IPS-11a (cell line): ENCODE measurements around the gene KCNE3.

Source experiments
- H3K4me3 ChIP-seq: one replicate; pipeline ENCODE4 v1.5.1; 2013; ENCODE audit warnings: low read depth, low read length, control low read depth

The KCNE3 gene

DNA sequence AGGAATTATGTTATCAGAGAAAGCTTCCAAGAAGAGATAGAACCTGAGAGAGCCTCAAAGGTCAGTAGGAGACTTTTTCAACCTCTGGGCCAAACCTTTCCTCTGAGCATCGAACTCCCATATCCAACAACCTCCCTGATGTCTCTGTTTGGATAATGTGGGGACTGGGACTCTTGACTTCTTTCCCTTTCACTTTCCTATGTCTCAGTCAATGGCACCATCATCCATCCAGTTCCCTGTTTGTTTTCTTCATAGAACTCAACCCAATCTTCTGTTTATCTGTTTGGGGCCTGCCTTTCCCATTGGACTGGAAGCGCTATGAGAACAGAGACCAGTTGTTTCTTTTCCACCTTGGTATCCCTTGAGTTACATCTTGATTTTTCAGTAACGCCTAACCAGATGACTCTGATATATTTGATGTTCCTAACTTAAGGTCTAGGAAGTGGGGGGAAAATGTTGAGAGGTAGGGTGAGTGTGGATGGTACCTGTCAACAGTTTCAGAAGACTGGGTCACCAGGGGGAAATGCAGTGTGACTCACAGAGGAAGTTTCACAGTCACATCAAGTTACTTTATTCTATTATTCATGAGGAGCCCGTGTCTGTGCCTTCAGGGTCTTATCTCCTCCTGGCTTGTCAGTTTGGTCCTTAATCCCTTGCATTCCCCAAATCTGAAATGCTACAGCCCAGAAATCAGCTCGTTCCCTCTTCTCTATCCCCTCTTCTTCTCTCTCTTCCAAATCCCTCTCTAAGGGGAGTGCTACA is 4.5 kb upstream of the KCNE3 start:
- H3K4me3 ChIP-seq: no peak overlapping the region

DNA sequence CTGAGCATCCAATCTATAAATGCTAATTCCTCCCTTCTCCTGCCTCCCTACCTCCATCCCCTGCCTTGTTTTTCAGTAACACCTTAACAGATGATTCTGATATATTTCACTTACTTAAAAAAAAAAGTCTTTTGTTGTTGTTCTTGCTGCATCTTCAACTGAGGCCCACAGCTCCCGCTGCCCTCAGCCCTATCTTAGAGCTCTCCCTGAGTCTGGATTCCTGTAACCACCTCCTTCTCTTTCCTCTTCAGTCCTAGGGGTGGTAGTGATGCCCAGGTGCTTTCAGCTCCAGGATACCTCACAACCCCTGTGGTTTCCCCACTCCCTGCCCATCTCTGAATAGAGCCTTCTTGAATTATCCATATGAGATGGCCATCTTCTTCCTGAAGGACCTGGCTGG is 3.7 kb upstream of the KCNE3 start:
- no peak overlapping the region for H3K4me3 ChIP-seq

DNA sequence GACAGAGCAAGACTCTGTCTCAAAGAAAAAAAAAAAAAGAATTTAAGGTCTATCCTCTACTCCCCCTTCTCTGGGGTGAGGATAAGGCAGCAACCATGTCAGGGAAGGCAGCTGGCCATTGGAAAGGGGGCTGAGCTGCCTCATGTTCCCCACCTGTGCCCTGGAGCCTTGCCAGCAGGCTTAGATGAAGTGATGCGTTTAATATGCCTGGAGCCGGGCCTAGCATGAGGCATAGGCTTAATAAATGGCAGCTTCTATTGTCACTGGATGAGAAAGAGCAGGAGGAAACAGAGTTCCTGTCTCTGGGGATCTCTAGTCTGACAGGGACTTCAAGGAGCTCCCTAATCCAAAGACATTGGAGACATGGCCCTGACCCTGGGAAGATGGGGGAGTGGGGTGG is 3.2 kb upstream of the KCNE3 start:
- no peak overlapping the region for H3K4me3 ChIP-seq

DNA sequence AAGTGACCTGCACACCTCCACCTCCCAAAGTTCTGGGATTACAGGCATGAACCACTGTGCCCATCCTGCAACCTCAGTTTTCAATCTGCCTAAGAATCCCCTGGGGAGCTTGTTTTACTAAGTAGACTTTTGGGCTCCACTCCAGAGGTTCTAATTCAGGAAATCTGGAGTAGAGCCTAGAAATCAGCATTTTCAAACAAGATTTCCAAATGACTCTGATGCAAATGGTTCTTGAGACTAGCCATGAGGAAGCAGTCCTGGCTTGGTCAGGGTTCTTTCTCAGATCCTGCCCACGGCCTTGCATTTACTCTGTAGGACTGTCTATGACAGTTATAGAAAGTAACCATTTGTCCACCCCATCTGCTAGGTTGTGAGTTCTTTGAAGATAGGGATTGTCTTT is 1.6 kb upstream of the KCNE3 start:
- no peak overlapping the region for H3K4me3 ChIP-seq

DNA sequence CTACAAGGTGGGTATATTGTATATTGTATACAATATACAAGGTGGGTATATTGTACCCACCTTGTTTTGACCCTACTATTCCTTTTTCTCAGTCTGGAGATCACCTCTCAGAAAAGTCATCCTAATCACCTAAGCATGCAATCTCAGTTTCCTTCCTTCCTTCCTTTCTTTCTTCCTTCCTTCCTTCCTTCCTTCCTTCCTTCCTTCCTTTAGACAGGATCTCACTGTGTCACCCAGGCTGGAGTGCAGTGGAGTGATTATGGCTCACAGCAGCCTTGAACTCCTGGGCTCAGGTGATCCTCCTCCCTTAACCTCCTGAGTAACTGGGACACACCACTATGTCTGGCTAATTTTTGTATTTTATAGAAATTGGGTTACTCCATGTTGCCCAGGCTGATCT is 1.2 kb upstream of the KCNE3 start:
- no peak overlapping the region for H3K4me3 ChIP-seq

DNA sequence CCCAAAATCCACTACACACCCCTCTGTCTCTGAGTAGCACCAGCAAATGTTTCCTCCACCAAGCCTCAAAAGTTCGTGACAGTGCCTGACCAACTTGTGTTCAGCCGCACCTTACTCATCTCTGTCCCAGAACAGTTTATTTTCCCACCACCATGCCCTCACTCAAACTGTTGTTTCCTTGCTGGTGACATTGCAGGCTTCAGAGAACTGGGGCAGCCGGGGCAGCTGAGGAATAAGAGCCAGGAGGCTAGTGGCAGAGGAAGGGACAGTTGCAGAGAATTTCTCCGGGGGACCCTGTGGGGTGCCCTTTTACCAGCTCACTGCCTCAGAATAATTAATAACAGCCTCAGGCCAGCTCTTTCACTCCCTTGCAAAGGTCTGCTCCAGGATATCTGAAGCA is 709 bp upstream of the KCNE3 start:
- no peak overlapping the region for H3K4me3 ChIP-seq

DNA sequence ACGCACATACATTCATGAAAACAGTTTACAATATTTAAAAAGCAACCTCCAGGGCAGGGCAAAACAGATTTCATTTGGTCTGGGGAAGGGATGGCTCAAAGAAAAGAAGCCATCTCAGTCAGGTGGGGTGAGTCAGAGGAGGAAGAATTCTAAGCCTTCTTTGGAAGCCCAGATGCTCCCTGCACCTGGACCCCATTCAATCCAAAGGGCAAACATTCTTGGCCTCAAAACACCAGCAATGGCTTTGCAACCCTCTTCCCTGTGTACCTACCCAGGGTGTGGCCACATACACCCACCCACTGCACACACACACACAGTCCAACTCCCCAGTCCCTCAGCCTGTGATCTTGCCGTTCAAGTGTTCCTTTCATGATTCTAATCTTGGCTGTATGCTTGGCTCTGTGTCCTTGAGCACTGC is 2.0 kb downstream of the KCNE3 start:
- H3K4me3 ChIP-seq: no peak overlapping the region

DNA sequence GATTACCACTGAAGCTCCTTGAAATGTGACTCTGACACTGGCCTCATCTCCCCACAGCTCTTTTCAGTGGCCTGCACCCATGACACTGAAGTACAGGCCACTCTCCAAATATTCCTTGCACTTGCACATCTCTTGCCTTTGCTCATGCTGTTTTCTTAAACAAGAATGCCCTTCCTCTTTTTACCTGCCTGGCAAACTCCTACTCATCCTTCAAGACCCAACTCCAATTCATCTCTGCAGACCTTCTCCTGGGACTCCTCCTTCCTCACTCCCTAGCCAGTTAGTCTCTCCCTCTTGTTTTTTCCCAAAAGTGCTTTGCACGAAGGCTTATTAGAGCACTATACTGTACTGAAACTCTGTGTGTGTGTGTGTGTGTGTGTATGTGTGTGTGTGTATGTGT is 2.6 kb downstream of the KCNE3 start:
- no peak overlapping the region for H3K4me3 ChIP-seq

DNA sequence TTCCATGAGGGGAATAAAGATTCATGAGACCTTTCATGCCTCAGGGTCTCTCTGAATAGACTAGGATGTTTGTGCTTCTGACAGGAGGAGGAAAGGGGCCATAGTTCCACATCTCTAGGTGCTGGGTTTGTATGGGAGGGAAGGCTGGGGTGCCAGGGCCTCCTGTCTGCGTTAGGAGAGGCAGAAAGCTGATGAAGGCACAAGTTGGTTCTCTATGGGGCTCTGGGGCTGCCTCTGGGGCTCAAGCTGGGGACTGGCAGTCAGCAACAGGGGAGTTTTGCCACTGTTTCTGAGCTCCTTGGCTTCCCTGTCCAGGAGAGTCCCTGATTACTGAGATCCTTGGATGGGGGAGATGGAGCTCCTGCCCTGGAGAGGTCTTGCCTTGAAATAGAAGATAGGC is 4.1 kb downstream of the KCNE3 start:
- H3K4me3 ChIP-seq: no peak overlapping the region

DNA sequence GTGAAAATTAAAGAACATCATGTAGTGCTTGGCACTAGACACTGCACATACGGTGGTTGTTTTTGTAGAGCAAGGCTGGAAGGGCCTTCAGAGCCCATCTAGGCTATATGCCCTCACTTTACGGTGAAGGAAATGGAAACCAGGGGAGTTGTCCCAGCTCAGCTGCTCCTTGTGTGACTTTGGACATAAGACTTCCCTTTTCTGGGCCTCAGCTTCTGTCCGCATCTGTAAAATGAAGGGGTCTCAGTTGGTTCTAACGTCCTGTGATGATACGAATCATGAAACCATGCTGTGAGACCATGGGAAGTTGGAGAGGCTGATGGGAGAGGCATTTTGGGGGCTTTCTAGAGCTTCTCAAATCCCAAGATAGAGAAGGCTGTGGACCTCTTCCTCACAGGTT is 4.7 kb downstream of the KCNE3 start:
- H3K4me3 ChIP-seq: no peak overlapping the region

DNA sequence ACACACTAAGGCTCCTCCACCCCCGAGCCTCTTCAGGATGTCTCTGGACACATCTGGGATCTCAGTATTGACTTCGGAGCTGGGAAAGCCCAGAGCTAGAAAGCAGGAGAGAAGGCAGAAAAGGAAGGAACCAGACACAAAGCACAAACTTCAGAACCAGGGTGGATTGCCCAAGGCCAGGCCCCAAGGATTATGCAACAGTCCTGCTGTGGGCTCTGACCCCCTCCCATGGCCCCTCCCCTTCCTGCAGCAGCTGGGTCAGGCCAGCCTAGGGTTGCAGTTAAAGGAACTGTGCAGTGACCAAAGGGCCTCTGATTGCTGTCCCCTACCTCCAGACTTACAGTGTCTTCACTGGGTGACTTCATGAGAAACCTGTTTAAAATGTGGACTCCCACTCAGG is 5.3 kb downstream of the KCNE3 start:
- H3K4me3 ChIP-seq: no peak overlapping the region

DNA sequence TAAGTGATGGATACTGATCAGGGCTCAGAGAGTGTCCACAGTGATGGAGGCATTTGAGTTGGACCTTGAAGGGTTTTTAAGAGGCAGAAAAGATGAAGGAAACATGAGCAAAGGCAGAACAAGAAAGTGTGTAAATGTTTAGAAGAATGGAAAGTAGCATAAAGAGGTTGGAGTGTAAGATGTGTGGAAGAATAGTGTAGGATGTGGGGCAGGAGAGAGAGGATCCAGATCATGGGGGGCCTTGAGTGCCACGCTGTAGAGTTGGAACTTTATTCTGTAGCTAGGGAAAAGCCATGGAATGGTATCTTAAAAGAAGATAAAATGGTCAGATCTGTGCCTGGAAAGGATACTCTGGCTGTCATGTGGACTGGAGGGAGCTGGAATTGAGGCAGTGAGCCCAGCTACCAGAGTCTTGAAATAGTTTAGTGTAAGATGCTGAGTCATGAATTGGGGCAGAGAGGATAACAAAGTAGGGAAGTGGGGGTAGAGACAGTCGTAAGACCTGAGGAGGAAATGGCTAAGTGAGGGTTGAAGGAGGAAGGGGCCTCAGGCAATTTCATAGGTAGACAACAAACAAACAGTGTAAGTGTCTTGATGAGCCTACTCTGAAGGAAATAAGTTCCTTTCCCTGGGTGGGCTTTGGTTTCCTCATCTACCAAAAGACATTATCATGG is 6.7 kb downstream of the KCNE3 start:
- no peak overlapping the region for H3K4me3 ChIP-seq

DNA sequence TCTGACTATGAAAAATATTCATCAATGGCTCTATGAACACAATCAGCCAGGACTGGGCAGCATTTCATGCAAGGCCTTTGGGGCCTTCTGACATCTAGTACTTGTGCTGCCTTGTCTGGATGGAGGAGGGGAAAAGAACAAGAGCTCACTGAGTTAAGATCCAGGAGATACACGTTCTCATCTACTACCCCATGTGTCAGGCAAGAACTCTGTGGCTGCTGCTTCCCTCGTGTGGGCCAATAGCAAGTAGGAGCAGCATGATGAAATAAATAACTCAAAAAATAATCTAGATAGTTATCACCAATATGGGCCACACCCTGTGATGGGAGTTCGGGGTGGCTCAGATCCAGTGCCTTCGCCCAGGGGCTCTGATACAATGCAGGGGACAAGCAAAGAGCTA is 7.3 kb downstream of the KCNE3 start:
- no peak overlapping the region for H3K4me3 ChIP-seq

DNA sequence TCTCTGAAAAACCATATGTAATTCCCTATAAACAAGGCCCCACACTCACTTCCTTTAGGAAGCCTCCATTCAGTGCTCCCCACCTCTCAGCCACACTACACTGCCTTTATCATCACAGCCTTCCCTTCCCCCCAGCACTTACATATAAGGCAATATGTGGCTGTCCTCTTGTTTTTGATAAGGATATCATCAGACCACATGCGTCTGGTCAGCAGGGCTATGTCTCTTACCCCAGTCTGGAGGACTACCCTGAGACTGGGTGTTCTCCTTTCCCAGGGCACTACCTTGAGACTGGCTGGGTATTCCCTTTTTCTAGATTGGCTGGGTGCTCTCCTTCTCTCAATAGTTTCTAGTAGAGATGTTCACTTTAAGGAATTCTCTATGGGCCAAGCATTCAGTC is 7.8 kb downstream of the KCNE3 start:
- no peak overlapping the region for H3K4me3 ChIP-seq

DNA sequence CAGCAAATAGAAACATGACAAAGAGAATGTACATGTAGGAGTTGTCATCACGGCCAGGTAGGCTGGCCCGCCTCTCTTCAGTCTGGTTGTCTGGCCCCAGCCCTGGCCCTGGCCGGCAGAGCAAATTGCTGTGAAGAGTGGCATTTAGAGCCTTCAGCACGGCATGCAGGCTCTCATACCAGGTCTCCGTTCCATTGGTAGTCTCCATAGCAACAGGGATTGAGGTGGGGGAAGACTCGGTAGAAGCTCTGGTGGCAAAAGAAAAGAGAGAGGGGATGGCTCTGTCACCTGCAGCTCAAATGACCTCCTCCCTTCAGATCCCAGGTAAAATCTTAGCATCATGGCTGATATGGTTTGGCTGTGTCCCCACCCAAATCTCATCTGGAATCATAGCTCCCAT is 10.0 kb downstream of the KCNE3 start:
- H3K4me3 ChIP-seq: no peak overlapping the region

DNA sequence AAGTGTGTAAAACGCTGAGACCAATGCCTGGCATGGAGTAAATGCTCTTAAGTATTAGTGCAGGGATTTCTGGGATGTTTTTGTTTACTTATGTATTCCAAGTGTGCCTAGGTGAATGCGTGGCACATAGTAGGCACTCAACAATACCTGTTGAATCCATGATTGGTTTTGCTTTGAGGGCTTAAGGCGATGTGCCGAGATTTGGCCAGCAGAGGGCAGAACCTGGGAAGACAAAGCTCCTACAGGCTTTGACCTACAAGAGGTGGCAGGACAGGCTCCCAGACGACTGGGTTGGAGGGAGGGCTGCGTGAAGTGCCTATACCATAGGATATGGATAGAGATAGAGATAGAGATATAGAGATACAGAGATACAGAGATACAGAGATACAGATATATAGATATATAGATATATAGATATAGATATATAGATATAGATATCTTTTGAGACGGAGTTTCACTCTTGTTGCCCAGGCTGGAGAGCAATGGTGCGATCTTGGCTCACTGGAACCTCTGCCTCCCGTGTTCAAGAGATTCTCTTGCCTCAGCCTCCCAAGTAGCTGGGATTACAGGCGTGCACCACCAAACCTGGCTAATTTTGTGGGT is 13.9 kb downstream of the KCNE3 start:
- H3K4me3 ChIP-seq: no peak overlapping the region

DNA sequence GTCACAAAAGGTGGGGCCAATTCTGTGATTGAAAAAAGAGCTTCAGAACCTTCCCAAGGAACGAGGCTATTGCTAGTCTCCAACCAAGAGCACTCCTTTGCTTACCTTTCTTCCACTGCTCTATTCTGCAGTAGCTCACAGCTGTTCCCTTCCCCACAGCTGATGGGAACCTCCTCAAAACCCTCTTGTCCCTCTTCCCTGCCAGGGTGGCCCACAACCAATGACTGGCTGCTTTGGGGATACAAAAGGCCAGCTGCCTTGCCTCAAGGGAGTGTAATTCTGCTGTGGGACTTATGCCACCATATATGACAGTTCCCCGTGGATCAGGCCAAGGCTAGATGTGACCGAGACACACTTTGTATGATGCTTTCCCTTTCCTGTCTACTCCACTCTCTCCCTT is 15.0 kb downstream of the KCNE3 start:
- H3K4me3 ChIP-seq: no peak overlapping the region

DNA sequence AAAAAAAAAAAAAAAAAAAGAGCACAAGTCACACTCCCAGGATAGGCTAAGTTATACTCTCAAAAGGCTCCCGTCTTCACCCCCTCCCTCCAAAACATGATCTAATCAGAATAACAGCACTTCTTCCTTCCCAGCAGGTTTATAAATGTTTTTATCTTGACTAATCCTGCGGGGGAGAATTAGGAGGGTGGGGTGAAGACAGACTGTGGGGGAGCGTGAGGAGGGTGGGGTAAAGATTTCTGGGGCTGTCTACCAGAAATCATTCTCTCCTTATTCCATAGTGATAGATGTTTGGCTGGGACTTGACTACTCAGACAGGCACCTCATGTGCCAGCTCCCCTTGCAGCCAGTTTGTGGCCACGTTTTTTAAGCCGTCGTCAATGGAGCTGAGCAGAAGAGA is 17.0 kb downstream of the KCNE3 start:
- no peak overlapping the region for H3K4me3 ChIP-seq

DNA sequence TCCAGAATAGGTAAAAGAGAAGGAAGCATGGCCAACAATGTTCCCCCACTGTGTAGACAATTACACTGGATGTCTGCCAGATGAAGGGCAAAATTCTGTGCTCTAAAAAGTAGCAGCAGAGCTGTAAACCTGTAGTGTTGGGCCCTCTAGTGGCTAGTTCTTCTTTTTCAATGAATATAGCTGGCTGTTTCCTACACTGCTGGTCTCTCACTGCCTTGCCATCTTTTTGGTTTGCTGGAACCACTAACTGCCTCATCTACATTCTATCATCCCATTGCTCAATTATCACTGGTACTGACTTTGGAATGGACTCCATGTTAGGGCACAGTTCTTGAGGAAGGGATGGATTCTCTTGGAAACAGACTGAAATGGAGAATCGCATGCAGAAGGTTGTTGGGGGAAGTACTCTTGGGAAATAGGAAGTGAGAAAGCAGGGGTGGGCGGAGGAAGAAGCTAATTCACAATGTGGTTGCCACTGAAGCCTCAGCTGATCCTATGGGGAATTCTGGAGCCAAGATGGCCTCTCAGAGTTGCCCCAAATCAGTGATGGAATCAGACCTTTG is 17.9 kb downstream of the KCNE3 start:
- H3K4me3 ChIP-seq: no peak overlapping the region

DNA sequence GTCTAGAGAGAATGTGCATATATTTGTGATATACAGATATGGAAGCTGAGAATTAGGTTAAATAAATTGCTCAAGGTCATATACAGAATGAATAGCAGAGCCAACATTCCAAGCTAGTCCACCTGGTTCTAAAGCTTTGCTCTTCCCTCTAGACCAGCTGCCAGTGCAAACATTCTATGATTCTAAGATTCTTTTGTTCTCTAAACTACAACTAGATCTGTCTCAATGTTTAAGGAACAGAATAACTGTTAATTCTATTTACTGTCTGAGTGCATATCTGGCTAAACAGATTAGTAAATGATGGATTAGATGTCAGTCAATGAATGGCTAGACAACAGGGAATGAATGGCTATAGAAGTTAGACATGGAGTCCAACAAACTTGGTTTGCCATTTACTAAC is 19.6 kb downstream of the KCNE3 start:
- H3K4me3 ChIP-seq: no peak overlapping the region

DNA sequence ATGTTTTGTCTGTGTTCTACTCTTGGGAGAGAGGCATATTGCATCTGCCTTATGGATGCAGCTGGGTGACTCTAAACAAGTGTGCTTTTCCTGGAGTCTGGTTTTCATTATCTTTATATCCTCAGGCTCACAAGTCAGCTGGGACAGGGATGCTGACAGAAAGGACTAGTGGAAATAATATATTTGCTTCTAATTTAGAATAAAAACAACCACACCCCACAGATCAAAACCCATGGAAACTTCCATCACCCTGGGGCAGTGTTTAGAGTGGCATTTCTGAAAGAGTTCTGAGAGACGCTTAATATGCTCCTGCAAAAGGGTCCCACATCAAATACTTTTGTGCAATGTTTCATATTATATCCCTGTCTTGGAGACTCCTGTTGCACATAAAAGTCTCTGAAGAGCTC is 20.8 kb downstream of the KCNE3 start:
- H3K4me3 ChIP-seq: no peak overlapping the region

DNA sequence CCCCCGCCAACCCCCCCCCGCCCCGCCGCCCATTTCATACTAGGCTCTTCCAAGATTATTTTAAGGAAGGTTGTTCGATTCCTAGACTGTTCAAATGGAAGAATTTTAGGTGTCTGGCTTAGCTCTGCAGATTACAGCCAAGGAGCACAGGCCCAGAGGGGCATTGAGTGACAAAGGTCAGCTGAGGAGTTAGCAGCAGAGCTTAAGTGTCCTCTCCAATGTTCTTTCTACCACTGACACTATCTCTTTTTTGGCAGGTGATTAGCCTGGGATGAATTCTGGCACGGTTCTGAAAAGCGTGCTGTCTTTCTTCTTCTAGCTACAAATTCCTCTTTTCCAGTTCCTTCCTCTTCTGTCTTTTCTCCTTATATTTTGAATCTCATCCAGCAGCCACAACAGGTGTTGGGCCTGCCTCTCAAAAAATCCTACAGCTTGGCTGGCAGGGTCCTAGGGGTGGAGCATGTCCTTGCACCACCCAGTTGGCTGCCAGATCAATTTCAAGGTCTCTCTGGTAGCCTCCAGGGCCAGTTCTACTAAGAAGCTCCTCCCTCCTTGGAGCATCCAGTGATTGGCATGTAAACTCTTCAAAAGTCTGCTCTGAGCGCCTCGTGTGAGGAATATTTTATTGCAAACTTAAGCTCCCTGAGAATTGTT is 23.0 kb downstream of the KCNE3 start:
- no peak overlapping the region for H3K4me3 ChIP-seq
